ENCODE measurements around the gene SLC25A44.
"Not testable (repeated sequence)": the region's sequence is repeated elsewhere in the genome, so short reads cannot be mapped to it uniquely, and the experiment has no call there.

The SLC25A44 gene

DNA sequence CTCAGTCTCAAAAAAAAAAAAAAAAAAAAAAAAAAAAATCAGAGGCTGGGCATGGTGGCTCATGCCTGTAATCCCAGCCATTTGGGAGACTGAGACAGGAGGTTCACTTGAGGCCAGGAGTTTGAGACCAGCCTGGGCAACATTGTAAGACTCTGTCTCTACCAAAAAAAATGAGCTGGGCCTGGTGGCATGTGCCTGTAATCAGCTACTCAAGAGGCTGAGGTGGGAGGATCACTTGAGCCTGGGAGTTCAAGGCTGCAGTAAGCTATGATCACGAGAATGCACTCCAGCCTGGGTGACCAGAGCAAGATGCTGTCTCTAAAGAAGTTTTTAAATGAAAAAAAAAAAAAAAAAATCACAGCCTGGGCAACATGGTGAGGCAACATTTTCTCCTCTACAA, 30.2 kb upstream of the SLC25A44 start:
- no peak for DNase-seq (ENCODE audit: low read depth in 2 of 2)

DNA sequence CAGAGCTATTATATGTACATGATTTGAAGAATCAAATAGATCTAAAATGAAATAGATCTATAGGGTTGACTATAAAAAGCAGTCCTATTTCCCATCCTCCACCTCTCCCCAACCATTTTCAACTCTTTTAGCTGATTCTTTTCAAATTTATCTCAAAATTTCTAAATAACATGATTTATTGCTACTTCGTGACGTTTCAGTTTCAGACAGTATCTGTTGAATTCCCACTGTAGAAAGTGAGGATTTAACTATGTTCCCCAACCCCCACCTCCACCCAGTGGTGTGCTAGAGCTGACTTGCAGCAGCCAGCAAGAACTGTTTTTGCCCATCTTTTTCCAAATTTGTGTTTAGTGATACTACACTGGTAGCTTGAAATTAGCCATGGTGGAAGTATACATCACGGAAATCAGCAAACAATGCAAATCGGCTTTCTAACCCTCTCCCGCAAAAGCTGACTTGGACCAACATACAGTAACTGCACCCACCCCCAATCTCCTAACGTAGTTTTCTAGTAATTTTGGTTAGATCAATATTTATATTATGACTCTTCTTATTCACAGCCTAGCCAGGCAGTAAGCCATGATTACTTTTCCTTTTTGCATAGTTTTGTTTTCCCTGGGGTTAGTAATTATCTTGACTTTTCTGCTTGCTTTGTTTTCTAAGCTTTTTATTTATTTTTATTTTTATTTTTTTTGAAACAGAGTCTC, 29.6 kb upstream of the SLC25A44 start:
- no peak for DNase-seq (ENCODE audit: low read depth in 2 of 2)

DNA sequence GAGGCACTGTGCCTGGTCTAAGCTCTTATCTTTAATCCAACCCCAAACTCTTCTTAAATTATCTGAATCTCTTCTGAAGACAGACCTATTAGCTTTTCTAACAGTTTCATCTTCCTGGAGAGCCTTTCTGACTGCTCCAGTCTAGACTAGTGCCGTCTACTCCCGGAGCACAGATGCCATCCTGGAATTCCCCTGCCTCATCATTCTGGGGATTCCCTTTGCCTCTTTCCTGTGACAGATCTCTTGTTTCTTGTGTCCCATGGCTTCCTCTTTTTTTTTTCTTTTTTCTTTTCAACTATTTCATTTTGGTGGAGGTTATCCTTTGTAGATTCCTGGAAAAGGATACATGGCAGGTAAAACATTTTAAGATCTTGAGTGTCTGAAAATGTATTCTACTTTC, 28.8 kb upstream of the SLC25A44 start:
- no peak for DNase-seq (ENCODE audit: low read depth in 2 of 2)

- peak in 1 of 2 experiments; percentile 22 for DNase-seq (ENCODE audit: low read depth in 2 of 2)
Observed at GRCh38 chr1:156167536-156167935, 26.4 kb upstream of the SLC25A44 start.

DNA sequence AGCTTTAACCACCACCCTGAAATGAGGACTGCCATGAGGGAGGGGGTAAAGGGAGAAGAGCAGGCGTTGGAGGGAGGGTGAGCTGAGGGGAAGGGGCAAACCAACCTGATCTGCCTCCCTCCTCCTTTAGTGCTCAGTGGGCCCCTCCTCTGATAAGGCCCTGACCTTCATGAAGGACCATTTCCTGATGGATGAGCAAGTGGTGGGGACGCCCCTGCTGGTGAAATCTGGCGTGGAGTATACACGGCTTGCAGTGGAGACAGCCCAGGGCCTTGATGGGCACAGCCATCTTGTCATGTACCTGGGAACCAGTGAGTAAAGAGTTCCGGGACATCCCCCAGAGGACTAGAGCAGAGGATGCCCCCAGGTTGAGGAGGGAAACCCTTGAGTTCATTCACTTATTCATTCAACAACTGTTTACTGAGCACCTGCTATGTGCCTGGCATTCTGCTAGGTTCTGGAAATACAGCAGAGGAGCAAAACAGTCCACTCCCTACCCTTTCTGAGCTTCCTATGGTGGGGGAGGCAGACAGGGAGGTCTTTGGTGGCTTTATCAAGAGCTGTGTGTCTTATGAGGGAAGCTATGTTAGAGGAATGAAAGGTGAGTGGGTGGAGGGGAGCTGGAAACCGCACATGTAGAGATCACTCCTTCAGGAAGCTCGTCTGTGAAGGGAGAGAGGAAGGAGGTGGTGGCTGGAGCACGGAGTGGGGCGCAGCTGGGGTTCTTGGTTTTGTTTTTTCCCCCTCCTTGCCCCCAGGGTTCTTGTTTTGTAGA, 21.0 kb upstream of the SLC25A44 start:
- DNase-seq (ENCODE audit: low read depth in 2 of 2): no peak

DNA sequence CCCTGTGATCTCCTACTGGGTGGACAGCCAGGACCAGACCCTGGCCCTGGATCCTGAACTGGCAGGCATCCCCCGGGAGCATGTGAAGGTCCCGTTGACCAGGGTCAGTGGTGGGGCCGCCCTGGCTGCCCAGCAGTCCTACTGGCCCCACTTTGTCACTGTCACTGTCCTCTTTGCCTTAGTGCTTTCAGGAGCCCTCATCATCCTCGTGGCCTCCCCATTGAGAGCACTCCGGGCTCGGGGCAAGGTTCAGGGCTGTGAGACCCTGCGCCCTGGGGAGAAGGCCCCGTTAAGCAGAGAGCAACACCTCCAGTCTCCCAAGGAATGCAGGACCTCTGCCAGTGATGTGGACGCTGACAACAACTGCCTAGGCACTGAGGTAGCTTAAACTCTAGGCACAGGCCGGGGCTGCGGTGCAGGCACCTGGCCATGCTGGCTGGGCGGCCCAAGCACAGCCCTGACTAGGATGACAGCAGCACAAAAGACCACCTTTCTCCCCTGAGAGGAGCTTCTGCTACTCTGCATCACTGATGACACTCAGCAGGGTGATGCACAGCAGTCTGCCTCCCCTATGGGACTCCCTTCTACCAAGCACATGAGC, 17.2 kb upstream of the SLC25A44 start:
- no peak for DNase-seq (ENCODE audit: low read depth in 2 of 2)

DNA sequence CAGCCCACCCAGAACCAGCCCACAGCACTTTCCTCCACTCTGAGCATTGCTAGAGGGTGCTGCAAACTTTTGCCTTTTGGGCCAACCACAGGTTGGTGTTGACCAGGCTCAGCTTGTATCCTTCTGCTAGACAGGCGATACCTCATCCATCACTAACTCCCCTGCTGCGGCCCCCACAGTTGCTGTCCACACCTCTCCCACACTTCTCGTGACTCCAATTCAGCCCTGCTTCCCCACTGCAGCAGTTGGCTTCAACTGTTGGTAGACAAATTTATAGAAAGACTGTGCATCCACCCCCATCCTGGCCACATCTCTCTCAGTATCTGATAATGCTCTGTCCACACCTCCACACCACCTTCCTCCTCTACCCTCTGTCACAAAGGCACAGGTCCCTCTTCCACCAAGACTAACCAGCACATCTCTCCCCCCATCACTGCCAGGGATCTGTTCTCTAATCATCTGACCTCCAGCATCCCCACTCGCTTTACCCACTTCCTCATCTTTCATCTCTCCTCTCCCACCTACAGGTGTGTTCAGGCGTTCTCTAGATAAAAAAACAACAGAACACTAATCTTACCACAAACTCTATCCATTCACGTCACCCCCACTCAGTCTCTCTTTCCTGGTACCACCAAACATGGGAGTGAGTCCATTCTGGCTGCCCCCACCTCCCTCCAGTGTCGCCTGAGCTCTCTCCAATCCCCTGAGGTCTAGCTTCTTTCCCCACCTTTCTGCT, 15.8 kb upstream of the SLC25A44 start:
- DNase-seq (ENCODE audit: low read depth in 2 of 2): no peak

DNA sequence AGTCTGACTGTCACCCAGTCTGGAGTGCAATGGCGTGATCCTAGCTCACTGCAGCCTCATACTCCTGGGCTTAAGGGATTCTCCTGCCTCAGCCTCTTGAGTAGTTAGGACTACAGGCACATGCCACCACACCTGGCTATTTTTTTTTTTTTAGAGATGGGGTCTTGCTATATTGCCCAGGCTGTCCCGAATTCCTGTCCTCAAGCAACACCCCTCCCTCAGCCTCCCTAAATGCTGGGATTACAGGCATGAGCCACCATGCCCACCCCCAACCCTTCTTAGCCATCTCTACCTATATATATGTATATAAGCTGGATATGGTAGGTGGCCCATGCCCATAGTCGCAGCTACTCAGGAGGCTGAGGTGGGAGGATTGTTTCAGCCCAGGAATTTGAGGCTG, 13.4 kb upstream of the SLC25A44 start:
- no peak for DNase-seq (ENCODE audit: low read depth in 2 of 2)

GRCh38 chr1:156181391-156181924, 12.4 kb upstream of the SLC25A44 start:
- DNase-seq (ENCODE audit: low read depth in 2 of 2): not testable (repeated sequence)

DNA sequence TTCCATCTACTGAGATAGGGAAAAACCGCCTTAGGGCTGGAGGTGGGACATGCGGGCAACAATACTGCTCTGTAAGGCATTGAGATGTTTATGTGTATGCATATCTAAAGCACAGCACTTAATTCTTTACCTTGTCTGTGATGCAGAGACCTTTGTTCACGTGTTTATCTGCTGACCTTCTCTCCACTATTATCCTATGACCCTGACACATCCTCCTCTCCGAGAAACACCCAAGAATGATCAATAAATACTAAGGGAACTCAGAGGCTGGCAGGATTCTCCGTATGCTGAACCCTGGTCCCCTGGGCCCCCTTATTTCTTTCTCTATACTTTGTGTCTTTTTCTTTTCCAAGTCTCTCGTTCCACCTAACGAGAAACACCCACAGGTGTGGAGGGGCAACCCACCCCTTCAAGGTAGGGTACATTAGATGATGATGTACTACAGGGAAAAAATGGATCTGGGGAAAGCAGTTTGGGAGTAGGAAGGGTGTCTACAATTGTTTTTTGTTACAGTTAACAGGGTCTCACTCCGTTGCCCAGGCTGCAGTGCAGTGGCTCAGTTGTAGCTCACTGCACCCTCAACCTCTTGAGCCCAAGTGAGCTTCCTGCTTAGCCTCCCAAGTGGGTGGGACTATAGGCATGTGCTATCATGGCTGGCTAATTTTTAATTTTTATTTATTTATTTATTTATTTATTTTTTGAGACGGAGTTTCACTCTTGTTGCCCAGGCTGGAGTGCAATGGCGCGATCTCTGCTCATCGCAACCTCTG, 11.7 kb upstream of the SLC25A44 start:
- DNase-seq (ENCODE audit: low read depth in 2 of 2): not testable (repeated sequence)

- not testable (repeated sequence) for DNase-seq (ENCODE audit: low read depth in 2 of 2)
Observed at GRCh38 chr1:156186347-156187177, 7.3 kb upstream of the SLC25A44 start.

- not testable (repeated sequence) for DNase-seq (ENCODE audit: low read depth in 2 of 2)
Observed at GRCh38 chr1:156190265-156190664, 3.6 kb upstream of the SLC25A44 start.

DNA sequence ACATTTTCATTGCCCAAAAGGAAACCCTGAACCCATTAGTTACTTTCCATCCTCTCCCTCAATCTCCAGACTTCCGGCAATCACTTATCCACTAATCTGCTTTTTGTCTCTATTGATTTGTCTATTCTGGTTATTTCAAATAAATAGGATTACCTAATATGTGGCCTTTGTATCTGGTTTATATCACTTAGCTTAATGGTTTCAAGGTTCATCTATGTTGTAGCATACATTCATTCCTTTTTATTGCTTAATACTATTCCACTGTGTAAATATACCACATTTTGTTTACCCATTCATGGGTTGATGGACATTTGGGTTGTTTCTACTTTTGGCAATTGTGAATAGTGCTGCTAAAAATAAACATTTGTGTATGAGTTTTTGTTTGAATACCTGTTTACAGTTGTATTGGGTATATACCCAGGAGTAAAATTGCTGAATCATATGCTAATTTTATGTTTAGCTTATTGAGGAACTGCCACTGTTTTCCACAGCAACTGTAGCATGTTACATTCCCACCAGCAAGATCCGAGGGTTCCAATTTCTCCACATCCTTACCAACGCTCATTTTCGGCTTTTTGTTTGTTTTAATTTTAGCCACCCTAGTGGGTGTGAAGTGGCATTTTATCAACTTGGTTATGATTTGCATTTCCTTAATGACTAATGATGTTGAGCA, 2.5 kb upstream of the SLC25A44 start:
- DNase-seq (ENCODE audit: low read depth in 2 of 2): no peak

DNA sequence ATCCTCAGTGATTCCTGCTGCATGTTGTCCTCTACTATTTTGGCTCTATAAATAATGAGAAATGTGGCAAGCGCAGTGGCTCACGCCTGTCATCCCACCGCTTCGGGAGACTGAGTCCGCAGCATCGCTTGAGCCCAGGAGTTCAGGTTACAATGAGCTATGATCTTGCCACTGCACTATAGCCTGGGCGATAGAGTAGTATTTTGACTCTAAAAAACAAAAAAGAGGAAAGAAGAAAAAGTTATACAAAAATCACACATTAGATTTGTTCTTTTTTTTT, 756 bp upstream of the SLC25A44 start:
- no peak for DNase-seq (ENCODE audit: low read depth in 2 of 2)

GRCh38 chr1:156194300-156194652, 372 bp downstream of the SLC25A44 start:
- DNase-seq (ENCODE audit: low read depth in 2 of 2): no peak

DNA sequence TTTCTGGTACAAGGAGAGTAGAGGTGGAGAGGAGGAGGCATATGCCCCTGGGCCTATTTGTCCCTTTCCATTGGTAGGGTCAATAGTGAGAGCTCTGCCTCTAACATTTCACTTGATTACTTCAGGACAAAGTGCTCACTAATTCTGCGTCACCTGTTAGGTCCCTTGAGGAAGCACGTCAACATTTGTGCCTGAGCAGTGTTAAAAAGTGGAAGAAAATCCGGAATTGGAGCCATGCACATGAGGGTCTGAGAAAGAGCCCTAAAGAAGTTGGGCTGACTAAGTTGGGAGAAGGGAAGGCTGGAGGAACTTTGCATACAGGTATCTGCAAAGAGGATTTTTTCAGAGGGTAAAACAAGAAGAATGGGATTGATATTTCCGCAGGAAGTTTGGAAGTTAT, 1.9 kb downstream of the SLC25A44 start:
- DNase-seq (ENCODE audit: low read depth in 2 of 2): no peak

- DNase-seq (ENCODE audit: low read depth in 2 of 2): no peak
Observed at GRCh38 chr1:156196445-156196844, 2.5 kb downstream of the SLC25A44 start.

DNA sequence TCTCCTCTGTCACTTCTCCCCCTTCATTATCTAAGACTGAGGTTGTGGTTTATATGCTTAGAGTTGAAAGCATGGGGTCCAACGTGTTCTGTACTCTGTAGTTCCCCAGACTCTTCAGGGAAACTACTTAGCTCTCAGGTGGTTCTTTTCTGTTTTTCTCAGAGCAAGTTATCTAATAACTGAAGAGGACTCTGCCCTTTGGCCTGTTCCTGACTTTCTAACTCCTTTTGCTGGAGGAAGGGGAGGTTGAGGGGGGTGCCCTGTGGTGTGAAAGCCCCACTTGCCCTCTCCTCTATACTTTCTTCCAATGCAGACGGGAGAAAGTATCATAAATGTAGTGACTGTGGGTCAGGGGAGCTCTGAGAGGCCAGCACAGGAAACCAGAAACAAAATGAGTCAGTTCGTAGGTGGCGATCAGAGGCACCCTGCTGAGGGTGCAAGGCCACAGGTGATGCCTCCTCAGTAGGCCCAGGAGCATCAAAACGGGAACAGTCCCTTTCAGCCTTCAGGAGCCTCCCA, 5.0 kb downstream of the SLC25A44 start:
- no peak for DNase-seq (ENCODE audit: low read depth in 2 of 2)

DNA sequence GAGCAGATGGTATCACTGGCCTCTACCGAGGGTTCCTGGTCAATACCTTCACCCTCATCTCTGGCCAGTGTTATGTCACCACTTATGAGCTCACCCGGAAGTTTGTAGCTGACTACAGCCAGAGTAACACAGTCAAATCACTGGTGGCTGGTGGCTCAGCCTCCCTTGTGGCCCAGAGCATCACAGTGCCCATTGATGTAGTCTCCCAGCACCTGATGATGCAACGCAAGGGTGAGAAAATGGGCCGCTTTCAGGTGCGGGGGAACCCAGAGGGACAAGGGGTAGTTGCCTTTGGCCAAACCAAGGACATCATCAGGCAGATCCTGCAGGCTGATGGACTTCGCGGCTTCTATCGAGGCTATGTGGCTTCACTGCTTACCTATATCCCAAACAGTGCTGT, 6.1 kb downstream of the SLC25A44 start:
- no peak for DNase-seq (ENCODE audit: low read depth in 2 of 2)

DNA sequence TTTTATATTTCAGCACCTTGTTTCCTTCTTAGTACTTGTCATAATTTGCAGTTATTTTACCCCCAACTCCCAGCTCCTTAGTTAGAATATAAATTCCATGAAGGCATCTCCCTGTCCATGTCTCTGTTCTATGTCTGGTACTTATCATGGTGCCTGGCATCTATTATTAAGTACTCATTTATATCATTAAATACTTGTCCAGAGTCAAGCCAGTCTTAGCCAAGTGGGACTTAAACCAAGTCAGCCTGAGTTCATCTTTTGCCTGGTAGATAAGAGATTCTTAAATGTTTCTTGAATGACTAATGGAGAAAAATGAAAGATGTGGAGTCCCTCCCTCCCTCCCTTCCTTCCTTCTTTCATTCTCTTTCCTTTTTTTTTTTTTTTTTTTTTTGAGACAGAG, 9.4 kb downstream of the SLC25A44 start:
- DNase-seq (ENCODE audit: low read depth in 2 of 2): no peak
